ENCODE data around the gene INO80E.
"Not testable (repeated sequence)": the region's sequence is repeated elsewhere in the genome, so short reads cannot be mapped to it uniquely, and the experiment has no call there.

INO80E gene, protein sequence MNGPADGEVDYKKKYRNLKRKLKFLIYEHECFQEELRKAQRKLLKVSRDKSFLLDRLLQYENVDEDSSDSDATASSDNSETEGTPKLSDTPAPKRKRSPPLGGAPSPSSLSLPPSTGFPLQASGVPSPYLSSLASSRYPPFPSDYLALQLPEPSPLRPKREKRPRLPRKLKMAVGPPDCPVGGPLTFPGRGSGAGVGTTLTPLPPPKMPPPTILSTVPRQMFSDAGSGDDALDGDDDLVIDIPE

DNA sequence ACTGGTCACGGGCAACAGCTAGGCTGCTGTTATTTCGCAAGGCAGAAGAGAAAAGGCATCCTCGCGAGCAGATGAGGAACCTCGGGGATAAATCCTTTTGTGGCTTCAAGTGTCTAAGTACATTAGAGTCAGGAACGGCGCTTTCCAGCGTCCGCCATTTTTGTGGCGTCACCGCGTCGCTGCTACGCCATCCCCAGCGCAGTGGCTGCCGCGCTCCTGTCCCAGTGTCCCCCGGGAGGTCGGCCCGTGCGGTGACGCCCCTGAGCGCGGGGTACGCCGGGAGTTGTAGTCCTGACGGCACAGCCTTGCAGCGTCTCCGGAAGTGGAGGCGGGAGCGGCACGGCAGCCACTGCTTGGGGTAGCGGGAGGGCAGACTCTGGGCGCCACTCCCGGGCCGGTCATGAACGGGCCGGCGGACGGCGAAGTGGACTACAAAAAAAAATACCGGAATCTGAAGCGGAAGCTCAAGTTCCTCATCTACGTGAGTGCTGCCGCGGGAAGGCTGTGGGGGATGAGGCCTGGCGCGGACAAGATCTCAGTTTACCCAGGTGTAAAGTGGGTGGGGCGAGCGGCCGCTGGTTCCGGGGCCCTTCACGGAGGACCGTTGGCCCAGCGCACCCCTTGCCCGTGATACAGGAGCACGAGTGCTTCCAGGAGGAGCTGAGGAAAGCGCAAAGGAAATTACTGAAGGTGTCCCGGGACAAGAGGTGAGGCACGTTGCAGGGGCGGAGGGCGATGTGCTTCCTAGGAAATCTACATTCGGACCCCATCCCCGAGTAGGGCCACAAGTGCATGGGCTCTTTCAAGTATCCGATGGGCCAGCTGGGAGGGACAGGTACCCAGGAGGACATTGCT, at the start of gene INO80E:
Gene INO80E, plus strand, starts transcription at position 331 of the 855 bp plus-strand sequence. Its CDS starts 70 bp downstream, at position 401.
- peak; percentile 94 for DNase-seq

DNA sequence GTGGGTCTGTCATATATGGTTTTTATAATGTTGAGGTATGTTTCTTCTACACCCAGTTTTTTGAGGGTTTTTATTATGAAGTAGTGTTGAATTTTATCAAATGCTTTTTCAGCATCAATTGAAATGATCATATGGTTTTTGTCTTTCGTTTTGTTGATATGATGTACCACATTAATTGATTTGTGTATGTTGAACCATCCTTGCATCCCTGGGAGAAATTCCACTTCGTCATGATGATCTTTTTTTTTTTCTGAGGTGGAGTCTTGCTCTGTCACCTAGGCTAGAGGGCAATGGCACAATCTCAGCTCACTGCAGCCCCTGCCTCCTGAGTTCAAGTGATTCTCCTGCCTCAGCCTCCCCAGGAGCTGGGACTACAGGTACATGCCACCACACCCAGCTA, 48.1 kb upstream of the INO80E start:
- no peak for DNase-seq

DNA sequence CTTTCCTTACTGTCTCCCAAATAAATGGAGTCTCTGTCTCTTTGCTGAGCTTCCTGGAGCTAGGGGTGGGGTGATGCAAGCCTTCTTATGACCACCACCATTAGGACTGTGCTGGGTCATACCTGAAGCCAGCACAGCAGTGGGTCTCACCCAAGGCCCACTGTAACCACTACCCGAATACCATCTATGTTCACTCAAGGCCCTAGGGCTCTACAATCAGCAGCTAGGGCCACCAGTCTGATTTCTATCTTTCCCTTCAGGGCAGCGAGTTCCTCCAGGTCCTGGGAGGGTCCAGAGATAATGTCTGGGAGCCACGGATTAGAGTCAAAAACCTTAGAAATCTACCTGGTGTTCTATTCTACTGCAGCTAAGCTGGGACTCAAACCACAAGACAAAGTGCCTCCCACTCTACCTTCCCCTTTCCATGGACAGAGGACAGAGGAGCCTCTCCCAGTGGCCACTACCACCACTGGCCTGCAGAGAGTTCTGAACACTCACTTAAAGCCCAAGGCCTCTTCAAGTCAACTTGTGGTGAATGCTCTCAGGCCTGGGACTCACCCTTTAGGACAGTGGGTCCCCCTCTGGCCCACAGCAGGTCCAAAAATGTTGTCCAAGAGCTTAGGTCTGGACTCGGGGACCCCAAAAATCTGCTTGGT, 45.1 kb upstream of the INO80E start:
- DNase-seq, result no peak

DNA sequence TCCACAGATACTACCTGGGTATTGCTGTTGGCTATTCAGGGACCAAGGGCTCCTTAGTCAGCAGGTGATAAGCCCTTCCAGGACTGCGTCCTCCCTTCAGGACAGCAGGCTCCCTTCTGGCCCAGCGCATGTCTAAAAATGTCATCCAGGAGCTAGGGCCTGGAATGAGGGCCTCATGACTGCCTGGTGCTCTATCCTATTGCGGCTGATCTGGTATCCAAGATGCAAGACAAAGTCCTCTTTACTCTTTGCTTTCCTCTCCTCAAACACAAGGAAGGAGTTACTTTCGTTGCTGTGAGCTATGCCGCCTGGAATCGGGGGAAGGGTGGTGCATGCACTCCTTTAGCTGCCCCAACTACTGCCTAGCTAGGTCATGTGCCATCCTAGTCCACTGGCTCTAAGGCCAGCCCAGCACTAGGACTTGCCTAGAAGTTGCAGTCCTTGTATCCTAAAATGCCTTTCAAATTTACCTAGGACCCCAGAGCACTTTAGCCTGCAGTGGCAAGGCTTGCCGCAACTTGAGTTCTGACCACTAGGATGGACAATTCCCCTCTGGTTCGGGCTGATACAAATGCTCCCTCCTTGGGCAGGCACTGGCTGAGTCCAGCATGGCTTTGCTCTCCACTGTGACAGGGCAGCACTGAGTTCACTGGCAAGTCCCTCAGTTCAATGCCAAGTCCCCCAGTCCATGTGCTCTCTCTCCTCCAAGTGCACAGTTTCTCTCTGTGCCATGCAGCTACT, 44.2 kb upstream of the INO80E start:
- DNase-seq, result no peak

DNA sequence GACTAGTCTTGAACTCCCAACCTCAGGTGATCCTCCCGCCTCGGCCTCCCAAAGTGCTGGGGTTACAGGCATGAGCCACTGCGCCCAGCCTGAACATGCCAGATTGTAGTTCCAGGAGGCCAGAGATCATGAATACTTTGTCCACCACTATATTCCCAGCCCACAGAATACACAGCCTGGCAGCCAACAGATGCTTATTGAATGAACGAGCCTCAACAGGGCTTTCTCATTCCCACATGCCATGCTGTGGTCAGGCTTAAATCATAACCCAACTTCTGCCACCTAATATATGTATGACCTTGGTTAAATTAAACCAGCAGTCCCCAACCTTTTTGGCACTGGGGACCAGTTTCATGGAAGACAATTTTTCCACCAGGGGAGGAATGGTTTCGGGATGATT, 37.3 kb upstream of the INO80E start:
- DNase-seq, result no peak

DNA sequence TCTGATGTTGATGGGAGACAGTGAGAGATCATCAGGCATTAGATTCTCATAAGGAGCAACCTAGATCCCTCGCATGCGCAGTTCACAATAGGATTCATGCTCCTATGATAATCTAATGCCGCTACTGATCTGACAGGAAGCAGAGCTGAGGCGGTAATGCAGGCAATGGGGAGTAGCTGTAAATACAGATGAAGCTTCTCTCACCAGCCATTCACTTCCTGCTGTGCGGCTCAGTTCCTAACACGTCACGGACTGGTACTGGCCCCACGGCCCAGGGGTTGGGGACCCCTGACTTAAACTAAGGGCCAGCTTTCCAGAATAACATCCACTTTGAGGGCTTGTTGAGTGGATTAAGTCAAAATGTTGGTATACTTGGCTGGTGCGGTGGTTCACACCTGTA, 36.7 kb upstream of the INO80E start:
- no peak for DNase-seq

DNA sequence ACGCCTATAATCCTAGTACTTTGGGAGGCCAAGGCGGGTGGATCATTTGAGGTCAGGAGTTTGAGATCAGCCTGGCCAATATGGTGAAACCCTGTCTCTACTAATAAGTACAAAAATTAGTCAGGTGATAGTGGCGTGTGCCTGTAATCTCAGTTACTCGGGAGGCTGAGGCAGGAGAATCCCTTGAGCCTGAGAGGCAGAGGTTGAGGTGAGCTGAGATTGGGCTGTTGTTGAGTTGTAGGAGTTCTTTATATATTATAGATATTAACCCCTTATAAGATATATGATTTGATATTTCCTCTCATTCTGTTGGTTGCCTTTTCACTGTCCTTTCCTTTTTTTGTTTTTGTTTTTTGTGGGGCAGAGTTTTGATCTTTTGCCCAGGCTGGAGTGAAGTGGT, 36.2 kb upstream of the INO80E start:
- DNase-seq, result not testable (repeated sequence)

DNA sequence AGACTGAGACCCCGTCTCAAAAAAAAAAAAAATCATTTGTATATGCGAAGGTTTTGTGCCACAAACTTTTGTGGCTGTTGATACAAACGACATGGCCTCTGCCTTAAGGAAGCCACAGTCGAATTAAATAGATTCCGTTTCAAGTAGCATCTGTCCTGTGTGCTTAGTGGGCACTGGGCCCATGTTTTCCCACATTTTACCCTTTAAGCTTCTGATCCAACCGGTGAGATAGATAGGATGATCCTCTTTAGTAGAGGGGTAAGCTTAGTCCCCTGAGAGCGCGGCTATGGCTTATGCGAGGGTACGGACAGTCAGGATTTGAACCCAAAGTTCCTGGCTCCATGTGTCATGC, 34.9 kb upstream of the INO80E start:
- DNase-seq, result no peak

DNA sequence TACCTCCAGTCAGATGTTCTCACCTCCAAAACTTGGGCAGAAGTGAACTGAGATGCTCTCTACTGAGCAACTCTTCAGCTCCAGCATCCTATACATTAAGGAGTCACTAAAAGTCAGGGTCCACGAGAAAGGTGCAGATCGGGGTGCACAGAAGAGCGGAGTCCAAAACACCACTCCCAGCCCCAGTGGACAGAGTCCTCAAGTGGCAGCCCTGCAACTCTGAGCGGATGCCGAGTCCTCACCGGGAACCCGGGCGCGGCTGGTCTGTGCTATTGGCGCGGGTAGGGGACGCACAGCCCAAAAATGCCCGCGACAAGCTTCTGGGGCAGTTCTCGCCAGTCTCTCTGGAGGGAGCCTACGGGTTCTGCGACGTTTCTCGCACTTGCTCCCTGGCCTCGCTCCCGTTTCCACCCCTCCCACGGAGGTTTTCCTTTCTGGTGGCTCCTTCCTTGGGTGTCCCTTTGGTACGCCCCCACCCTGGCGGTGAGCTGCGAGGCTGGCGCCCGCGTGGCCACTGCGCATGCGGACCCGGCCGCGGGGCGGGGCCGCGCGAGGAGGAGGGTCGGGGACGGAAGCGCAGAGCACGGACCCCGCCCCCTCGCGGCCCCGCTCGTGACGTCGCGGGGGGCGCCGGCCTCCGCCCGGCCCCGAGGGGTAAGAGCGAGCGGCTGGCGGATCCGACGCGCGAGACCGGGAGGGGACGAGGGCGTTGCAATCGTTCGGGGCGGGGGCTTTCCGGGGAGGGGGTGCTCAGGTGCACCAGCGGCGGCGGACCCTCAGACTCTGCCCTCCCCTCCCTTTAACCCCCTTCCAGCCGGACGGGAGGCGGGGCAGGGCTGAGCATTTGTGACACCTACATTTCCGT, 34.3 kb upstream of the INO80E start, which contains the start of gene TMEM219:
Gene TMEM219, plus strand, starts transcription at position 601 of the 865 bp plus-strand sequence. CDS start 1,065 bp downstream, outside the sequence.
- DNase-seq, result peak; percentile 92

DNA sequence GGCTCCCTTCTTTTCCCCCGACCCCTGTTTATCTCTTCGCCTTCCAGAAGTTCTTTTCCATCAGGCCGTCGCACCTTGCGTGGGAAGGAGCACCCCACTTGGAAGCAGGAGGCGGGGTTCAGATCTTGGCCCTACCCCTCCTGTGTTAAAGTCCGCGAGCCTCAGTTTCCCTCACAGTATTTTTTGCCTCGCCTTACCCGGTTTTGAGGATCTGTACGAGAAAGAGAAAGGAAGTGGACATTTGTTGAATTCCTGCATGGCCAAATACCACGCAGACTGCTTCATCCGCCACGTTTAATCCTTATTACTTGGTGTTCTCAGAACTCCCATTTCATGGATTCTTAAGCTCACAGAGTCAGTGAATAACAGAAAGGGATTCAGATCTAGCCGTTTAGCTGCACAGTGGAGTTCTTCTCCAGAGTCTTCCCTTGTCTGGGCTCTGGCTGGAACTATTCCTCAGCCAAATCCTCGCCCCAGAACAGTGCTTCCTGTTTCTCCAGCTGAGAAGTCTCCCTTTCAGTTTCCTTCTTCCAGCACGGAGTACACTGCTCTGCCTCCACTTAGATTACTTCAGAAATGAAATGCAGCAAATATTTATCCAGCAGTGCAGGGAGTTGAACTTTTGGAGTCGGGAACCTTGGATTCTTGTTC, 33.6 kb upstream of the INO80E start:
- DNase-seq, result no peak

DNA sequence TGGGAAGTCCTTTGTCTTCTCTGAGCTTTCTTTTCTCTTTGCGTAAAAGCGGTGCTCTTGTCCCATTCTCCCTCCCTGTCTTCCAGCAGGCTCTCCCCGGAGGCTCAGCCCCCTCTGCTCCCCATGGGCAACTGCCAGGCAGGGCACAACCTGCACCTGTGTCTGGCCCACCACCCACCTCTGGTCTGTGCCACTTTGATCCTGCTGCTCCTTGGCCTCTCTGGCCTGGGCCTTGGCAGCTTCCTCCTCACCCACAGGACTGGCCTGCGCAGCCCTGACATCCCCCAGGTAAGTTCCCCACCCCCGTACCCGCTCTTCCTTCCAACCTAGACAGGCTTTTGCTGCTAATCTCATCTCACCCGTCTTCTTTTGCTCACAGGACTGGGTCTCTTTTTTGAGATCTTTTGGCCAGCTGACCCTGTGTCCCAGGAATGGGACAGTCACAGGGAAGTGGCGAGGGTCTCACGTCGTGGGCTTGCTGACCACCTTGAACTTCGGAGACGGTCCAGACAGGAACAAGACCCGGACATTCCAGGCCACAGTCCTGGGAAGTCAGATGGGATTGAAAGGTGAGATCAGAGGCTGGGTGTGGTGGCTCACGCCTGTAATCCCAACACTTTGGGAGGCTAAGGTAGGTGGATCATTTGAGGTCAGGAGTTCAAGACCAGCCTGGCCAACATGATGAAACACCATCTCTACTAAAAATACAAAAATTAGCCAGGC, 32.9 kb upstream of the INO80E start:
- no peak for DNase-seq

DNA sequence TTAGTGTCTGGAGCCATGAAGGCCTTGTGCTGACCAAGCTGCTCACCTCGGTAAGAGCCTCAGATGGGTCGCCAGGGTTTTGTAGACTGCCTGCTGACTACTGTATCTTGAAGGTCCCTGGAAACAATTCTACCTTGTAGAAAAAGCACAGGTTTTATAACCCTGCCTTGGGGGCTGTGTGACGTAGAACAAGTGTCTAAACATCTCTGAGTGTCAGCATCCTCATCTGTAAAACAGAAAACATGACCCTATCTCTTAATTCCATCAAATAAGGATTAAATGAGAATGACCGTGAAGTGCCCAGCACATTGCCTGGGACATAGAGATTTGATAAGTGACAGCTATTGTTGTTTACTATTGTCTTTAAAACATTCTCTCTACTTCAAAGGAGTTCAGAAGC, 27.8 kb upstream of the INO80E start:
- no peak for DNase-seq

DNA sequence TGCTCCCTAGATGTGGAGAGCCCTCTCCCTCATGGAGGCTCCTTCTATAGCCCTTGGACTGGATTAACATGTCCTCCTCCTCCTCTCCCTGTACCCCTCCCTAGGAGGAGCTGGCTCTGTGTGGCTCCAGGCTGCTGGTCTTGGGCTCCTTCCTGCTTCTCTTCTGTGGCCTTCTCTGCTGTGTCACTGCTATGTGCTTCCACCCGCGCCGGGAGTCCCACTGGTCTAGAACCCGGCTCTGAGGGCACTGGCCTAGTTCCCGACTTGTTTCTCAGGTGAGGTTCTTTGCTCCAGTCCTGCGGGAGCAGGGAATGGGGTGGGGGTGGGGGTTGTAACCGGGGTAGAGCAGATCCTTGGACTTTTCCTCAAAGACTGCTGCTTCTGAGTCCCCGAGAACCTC, 24.7 kb upstream of the INO80E start:
- DNase-seq, result no peak

DNA sequence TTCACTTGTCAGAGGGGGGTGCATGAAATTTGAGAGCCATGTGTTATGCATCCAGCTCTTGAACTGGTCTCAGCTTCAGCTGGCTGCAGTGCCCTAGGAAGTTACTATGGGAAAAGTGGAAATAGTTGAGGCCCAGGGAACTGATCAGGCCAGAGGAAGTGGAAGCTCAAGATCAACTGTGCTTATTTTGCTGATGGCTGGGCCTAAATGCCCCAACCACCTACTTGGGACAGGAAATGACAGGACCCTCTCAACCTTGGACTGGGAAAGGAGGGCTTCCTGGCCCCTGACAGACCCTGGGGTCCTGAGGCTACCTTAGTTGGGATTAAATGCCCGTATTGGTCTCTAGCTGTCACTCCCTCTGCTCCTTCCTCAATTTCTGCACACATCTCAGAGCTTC, 23.5 kb upstream of the INO80E start:
- no peak for DNase-seq

DNA sequence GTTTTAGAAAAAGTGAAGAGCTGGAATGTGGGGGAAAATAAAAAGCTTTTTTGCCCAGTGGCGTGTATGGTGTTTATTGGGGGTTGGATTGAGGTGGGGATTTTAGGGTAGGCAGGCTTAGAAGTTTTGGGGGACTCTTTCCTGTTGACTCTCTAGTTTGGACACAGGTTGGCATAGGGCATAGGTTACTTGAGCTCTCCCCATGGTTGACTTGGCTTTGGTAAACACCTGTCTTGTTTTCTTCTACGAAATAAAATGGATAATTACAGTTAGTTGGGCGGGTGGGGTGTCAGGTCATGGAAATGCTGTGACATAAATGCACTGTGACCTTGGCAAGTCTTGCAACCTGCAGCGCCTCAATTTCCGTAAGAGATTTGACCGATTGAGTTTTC, 23.1 kb upstream of the INO80E start:
- no peak for DNase-seq

DNA sequence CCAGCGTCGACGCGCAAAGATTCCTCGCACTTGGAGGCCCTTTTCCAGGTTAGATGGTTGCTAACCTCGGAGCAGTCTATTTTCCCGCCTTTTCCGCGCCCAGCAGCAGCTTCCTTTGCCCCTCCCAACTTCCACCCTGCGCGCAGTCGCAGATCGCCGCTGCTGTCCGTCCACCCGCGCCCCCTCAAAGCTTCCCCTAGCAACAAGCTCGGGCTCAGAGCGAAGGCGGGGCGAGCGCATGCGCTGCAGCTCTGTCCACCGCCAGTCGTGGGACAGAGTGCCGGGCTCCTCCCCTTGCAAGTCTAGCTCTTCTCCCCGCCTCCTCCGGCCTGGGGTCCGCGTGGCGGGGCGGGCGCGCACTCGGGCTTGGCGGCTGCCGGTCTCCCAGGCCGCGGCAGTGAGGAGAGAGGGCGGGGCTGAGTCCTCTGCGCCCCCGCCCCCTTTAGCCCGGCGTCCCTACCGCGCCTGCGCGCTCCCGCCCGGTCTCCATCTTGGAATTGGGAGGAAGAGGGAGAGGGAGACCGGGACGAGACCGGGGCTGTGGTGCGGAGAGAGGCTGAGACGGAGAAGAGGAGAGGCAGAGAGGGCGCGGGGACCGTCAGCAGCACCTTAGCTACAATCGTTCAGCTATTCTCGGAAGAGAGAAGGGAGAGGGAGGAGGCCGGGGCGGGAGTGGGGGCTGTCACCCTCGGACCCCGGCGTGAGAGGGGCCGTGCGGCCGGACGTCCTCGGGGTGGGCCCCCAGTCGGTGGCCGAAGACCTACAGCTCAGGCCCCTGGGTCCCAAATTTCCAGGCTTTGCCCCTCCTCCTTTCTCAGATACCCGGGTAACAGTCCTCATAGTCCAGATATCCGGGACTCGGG, 22.4 kb upstream of the INO80E start, which contains the start of gene TAOK2:
Gene TAOK2, plus strand, starts transcription at position 485 of the 863 bp plus-strand sequence. CDS start 3,905 bp downstream, outside the sequence.
- peak; percentile 100 for DNase-seq

DNA sequence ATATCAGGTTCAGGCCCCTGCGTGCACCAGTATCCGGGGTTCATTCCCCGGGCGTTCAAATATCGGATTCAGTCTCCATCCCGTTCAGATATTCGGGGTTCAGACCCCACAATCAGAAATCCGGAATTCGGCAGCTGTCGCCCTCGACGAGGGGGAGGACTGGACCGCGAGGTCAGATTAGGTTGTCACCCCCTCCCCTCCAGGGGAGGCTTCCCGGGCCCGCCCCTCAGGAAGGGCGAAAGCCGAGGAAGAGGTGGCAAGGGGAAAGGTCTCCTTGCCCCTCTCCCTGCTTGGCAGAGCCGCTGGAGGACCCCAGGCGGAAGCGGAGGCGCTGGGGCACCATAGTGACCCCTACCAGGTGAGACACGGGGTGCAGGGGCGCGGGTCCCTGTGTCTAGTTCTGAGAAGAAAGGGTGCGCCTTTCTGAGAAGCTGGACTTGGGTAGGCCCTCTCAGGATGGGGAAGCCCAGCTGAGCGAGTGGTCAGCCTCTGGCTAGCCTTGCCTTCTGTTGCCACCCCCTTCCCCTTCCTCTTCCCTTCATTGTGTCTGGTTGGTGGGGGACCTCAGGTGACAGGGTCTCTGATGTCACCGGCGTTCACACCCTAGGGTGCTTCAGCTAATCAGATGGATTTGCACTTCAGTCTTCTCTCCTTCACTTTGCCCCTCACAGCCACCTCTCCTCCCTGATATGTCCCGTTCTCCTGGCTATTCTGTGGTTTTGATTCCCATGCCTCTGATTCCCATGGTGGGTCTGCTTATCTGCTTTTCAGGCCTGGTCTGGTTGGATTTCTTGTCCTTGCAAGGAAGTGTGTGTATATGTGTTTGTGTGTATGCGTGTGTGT, 21.5 kb upstream of the INO80E start:
- no peak for DNase-seq

DNA sequence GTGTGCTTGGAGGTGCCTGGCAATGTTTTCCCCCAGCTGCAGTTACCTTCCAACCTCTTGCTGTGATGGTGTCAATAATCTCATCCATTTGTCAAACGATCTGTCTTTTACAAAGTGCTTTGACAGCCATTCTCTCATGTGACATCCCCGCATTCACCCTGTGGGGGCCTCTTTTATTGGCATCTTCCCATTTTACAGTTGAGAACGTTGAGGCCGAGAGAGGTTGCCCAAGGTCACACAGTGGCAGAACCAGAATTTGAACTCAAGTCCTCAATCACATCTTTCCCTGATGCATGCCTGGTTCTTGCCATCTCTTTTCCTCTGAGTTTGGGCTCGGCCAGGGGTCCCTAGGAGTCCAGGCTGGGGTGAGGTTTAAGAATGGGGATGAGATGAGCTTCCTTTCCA, 20.9 kb upstream of the INO80E start:
- DNase-seq, result no peak

Data from GDM1 (cell line).